NCI-H146 (cell line): ENCODE measurements around the gene SUCLG2.
"Not testable (repeated sequence)": the region's sequence is repeated elsewhere in the genome, so short reads cannot be mapped to it uniquely, and the experiment has no call there.

ENCODE experiments used
- DNase-seq: peaks from one replicate; lab custom pipeline; 2025; lab: John Stamatoyannopoulos, UW

Gene SUCLG2

GRCh38 chr3:67559029-67559605 lies 95.3 kb downstream of the SUCLG2 start:
- no peak for DNase-seq

DNA sequence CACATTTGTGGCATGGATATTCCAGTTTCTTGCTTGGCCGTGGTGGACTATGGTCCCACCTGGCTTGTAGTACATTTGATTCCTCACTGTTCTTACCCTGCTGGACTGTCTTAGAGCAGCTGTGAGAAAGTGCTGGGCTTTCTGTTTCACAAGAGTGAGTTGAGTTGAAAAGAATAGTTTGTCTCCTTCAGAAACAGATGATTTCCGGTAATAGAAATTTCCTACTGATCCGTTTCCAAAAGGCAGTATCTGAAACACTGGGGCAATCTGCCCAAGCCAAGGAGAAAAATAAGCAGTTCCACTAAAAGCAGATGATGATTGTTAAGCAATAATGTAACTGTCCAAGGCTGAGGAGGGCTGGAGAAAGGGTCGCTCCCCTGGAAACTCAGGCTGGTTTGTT lies 96.0 kb downstream of the SUCLG2 start:
- DNase-seq: no peak

DNA sequence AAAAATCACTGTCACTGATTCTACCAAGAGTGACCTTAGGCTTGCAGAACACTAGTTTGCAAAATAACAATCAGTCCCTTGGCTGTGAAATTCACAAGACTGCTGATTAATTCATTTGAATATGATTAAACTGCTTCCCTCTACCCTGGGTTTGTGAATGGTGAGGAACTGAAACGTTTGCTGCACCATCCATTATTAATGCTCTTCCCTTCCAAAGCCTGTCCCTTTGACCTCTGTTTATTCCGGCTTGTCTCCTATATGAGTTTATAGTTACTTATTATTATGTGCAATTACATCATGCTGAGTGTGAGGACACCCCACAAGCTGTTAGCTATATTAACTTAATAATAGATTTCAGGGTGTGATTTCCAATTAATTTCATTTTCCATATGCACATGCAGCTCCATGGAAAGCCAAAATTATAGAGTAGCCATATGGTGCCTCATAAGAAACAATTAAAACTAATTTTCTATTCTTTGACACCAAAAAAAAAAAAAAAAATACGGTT lies 96.5 kb downstream of the SUCLG2 start:
- DNase-seq: no peak

DNA sequence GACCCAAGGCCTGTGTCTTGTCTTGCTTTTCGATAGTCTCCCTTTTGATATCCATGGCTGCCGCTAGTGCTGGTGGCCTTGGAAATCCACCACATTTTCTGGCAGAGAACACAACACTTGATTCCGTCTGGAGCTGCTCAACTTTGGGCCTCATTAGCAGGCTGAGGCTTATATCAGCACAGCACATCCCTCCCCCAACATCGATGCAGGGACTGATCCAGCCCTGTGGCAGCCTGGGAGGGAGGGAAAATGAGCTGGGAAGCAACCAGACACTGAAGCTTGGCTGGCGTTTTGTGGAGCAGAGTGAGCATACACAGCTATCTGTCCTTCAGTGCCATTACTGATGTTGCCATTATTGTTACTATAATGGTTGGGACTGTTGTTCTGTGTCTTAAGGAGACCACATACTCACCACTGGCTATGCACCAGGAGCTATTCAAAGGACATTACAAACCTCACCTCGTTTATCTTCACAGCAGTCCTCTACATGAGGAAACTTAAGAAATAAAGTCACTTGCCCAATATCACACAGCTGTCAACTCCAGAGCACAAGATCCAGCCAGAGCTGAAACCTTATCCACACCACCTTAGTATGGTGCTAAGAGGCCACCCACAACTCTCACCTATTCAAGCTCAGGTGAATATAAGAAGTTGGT lies 102.9 kb downstream of the SUCLG2 start:
- DNase-seq: no peak

GRCh38 chr3:67550541-67550940 lies 103.9 kb downstream of the SUCLG2 start:
- no peak for DNase-seq

DNA sequence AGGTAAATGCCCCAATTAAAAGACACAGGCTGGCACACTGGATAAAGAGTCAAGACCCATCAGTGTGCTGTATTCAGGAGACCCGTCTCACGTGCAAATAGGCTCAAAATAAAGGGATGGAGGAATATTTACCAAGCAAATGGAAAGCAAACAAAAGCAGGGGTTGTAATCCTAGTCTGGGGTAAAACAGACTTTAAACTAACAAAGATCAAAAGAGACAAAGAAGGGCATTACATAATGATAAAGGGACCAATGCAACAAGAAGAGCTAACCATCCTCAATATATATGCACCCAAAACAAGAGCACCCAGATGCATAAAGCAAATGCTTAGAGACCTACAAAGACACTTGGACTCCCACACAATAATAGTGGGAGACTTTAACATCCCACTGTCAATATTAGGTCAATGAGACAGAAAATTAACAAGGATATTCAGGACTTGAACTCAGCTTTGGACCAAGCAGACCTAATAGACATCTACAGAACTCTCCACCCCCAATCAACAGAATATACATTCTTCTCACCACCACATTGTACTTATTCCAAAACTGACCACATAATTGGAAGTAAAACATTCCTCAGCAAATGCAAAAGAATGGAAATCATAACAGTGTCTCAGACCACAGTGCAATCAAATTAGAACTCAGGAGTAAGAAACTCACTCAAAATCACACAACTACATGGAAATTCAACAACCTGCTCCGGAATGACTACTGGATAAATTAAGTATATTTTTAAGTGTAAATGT lies 111.7 kb downstream of the SUCLG2 start:
- not testable (repeated sequence) for DNase-seq

GRCh38 chr3:67540198-67540894 lies 114.1 kb downstream of the SUCLG2 start:
- no peak for DNase-seq

DNA sequence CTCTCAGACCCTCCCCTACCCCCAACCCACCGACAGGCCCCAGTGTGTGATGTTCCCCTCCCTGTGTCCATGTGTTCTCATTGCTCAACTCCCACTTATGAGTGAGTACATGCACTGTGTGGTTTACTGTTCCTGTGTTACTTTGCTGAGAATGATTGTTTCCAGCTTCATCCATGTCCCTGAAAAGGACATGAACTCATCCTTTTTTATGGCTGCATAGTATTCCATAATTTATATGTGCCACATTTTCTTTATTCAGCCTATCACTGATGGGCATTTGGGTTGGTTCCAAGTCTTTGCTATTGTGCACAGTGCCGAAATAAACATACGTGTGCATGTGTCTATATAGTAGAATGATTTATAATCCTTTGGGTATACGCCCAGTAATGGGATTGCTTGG lies 117.2 kb downstream of the SUCLG2 start:
- DNase-seq: not testable (repeated sequence)

DNA sequence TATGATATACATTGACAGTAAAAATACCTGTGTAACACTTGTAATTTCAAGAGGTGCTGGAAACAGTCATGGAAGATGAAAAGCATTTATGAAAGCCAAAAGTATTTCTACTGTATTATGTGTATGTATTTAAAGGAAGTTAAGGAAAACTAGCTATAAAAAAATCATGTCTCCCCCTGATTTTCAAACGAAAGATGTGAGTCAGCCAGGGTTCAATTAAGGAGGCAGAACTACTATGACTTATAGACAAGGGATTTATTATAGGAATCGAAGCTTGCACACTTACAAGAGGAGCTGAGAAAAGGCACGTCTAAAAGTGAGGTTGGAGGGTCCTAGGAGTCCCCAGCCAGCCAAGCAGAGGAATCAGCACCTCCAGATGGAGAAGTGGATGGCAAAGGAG lies 119.4 kb downstream of the SUCLG2 start:
- DNase-seq: no peak

- no peak for DNase-seq
Measured at GRCh38 chr3:67534594-67534993, 119.8 kb downstream of the SUCLG2 start.

- DNase-seq: no peak
Measured at GRCh38 chr3:67531181-67532101, 123.0 kb downstream of the SUCLG2 start.

DNA sequence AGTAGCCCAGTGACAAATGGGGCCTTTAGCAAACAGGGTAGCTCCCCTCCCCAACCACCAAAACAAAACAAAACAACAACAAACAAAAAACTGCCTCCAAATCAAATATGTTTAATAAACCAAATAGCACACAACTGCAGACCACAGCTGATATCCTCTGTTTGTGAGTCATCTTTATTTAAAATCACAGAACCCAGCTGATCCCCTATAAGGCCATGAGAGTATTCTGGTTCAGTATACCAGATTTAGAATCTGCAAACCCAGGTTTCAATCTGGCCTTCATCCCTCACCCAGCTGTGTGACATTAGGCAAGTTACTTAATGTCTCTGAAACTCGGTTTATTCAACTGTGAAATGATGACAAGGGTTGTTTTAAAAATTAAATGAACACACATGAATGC lies 124.5 kb downstream of the SUCLG2 start:
- DNase-seq: no peak

DNA sequence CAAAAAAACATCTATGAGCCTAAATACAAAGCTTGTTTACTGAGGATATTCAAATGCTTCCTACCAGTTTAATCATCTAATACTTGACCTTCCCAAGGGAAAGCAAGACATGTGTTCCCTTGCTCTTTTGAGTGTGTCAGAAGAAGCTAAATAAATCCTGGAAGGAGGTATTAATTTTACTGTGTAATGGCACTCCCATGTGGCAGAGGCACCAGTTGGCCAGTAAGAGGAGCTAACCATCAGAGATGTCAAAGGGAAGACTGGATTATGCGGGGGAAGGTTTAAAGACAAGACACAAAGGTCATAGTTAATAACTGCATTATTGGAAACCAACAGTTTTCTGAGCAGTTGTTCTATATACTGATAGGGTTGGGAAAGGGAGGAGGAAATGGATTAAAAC lies 125.1 kb downstream of the SUCLG2 start:
- DNase-seq: no peak

DNA sequence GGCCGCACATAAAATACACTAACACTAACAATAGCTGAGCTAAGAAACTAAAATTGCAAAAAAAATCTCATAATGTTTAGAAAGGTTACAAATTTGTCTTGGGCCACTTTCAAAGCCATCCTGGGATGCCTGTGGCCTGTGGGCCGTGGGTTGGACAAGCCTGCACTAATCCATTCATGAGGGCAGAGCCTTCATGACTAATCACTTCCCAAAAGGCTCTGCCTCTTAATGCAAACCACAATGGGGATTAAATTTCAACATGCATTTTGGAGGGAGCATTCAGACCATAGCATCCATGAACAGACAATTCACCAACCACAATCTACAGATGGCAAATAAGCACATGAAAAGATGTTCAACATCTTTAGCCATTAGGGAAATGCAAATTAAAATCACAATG lies 128.2 kb downstream of the SUCLG2 start:
- DNase-seq: no peak

DNA sequence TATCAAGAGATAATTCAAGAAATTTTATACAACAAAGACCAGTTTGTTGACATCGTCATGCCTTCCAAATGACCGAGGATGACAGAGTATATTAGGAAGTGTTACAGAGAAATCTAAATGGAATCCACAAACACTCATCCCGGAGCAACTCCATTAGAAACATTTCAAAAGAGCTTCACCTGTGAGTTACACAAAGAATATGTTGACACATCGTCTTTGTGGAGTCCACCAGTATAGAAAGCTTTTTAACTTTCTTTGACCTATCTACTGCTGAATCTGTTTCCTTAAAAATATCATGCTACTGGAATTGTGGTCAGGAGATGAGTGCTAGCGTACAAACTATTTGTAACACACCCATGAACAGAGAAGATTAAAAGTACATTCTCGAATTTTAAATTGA lies 130.4 kb downstream of the SUCLG2 start:
- no peak for DNase-seq

DNA sequence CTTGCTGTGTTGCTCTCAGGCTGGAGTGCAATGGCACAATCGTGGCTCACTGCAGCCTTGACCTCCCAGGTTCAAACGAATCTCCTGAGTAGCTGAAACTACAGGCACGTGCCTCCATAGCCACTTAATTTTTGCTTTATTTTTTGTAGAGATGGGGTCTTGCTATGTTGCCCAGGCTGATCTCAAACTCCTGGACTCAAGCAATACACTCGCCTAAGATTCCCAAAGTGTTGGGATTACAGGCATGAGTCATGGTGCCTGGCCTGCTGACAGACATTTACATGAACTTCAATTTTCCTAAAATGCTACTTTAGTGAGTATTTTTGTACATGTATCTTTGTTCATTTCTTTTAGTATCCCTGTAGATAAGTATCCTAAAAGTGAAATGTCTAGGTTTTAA lies 132.3 kb downstream of the SUCLG2 start:
- DNase-seq: no peak

GRCh38 chr3:67521053-67521646 lies 133.3 kb downstream of the SUCLG2 start:
- DNase-seq: no peak

GRCh38 chr3:67518236-67518635 lies 136.2 kb downstream of the SUCLG2 start:
- no peak for DNase-seq

GRCh38 chr3:67517781-67518180 lies 136.6 kb downstream of the SUCLG2 start:
- no peak for DNase-seq

- DNase-seq: no peak
Measured at GRCh38 chr3:67516496-67516895, 137.9 kb downstream of the SUCLG2 start.

GRCh38 chr3:67515778-67516177 lies 138.6 kb downstream of the SUCLG2 start:
- no peak for DNase-seq
